NCI-H1092 treated with DMSO at 0.1 percent for 48 hours (cell line): ENCODE data around the gene PRMT7.

Experiments used
- DNase-seq: peaks from one replicate; lab custom pipeline; 2025; lab: John Stamatoyannopoulos, UW

Gene PRMT7

GRCh38 chr16:68348639-68349445 is 38.0 kb downstream of the PRMT7 start:
- no peak for DNase-seq

GRCh38 chr16:68349838-68350410 is 39.1 kb downstream of the PRMT7 start:
- no peak for DNase-seq

GRCh38 chr16:68350813-68351350 is 40.1 kb downstream of the PRMT7 start:
- DNase-seq = no peak

GRCh38 chr16:68351463-68351862 is 40.6 kb downstream of the PRMT7 start:
- no peak for DNase-seq

GRCh38 chr16:68351991-68352431 is 41.2 kb downstream of the PRMT7 start:
- DNase-seq = no peak

- DNase-seq = no peak
Observed at GRCh38 chr16:68353366-68353765, 42.5 kb downstream of the PRMT7 start.

GRCh38 chr16:68354816-68355215 is 44.0 kb downstream of the PRMT7 start:
- DNase-seq = no peak

- no peak for DNase-seq
Observed at GRCh38 chr16:68355447-68356248, 44.8 kb downstream of the PRMT7 start.

- DNase-seq = no peak
Observed at GRCh38 chr16:68356249-68356918, 45.6 kb downstream of the PRMT7 start.

- DNase-seq = no peak
Observed at GRCh38 chr16:68356919-68357286, 46.1 kb downstream of the PRMT7 start.

- DNase-seq = no peak
Observed at GRCh38 chr16:68357521-68357922, 46.7 kb downstream of the PRMT7 start.

GRCh38 chr16:68357923-68358322 is 47.1 kb downstream of the PRMT7 start:
- DNase-seq = no peak

GRCh38 chr16:68358951-68359350 is 48.1 kb downstream of the PRMT7 start:
- DNase-seq = no peak

- DNase-seq = no peak
Observed at GRCh38 chr16:68359398-68360191, 48.8 kb downstream of the PRMT7 start.

GRCh38 chr16:68360547-68360946 is 49.7 kb downstream of the PRMT7 start:
- DNase-seq = no peak

GRCh38 chr16:68360956-68361355 is 50.1 kb downstream of the PRMT7 start:
- no peak for DNase-seq

- no peak for DNase-seq
Observed at GRCh38 chr16:68361485-68361884, 50.7 kb downstream of the PRMT7 start.

- no peak for DNase-seq
Observed at GRCh38 chr16:68362262-68362913, 51.6 kb downstream of the PRMT7 start.

GRCh38 chr16:68362947-68363657 is 52.3 kb downstream of the PRMT7 start:
- no peak for DNase-seq
